A549 (cell line): Measurements from ENCODE around the gene FADS3. TPM values are rescaled to one million over a fixed set of nuclear protein-coding genes. Genes with fewer than 3 reads are reported as not detected.

Experiments used
- ATAC-seq, 2 experiments: fragments of 200-7000 bp in 1 of 2; fragments of >200 bp in 1 of 2; cut with Nextera tagmentation in 1 of 2; cut with Tn5 transposase in 1 of 2; 3 replicates each; pipeline versions ENCODE4 v1.8.0 to v1.9.1; 2018 to 2020; ENCODE audit warnings: mild to moderate bottlenecking in 1 of 2, moderate library complexity in 1 of 2
- CTCF ChIA-PET: fragments of 300-600 bp; sonication (Branson Sonifier 250); formaldehyde crosslinking; extraction: SDS; loops from one replicate; lab custom pipeline; 2021; ENCODE audit warnings: antibody characterized with exemption, inconsistent platforms; lab: Yijun Ruan, JAX
- POLR2A ChIA-PET: fragments of 350-600 bp; formaldehyde crosslinking; extraction: SDS; loops from one replicate; lab custom pipeline; 2021; ENCODE audit warnings: antibody characterized with exemption, inconsistent platforms; lab: Yijun Ruan, JAX
- DNase-seq, 2 experiments: peaks; one replicate each; pipeline versions ENCODE4 v3.0.0 to v3.0.0-alpha.2; 2011 to 2016; ENCODE audit warnings: low read depth in 1 of 2, low spot score in 1 of 2
- FAIRE-seq: peaks from 2 replicates; lab custom pipeline; 2011; peaks lifted over from hg19 to GRCh38; lab: Jason Lieb, UNC
- H3K27ac ChIP-seq, 2 experiments: fragments of >200 bp; sonication (Bioruptor Twin); formaldehyde crosslinking; 3 replicates each; pipeline ENCODE4 v1.5.1; 2016 to 2017
- H3K4me1 ChIP-seq: fragments of >200 bp; sonication (Bioruptor Twin); formaldehyde crosslinking; 3 replicates; pipeline ENCODE4 v1.6.1; 2016
- H3K4me2 ChIP-seq: fragments of >200 bp; sonication (Bioruptor Twin); formaldehyde crosslinking; 3 replicates; pipeline ENCODE4 v1.6.1; 2016
- H3K4me3 ChIP-seq: fragments of >200 bp; sonication (Bioruptor Twin); formaldehyde crosslinking; 3 replicates; pipeline ENCODE4 v1.5.1; 2016
- H3K9me3 ChIP-seq: fragments of >200 bp; sonication (Bioruptor Twin); formaldehyde crosslinking; 3 replicates; pipeline ENCODE4 v1.6.1; 2016
- ATOH8 ChIP-seq: fragments of 250-450 bp; sonication (Bioruptor Pico); IDR thresholded peaks from 2 replicates; pipeline ENCODE4 v1.5.0; 2020; ENCODE audit warnings: low read depth, mild to moderate bottlenecking, moderate library complexity
- CBX2 ChIP-seq: fragments of 200-600 bp; sonication (generic); IDR thresholded peaks from 2 replicates; pipeline ENCODE4 v1.6.1; 2016; ENCODE audit warnings: low read depth, mild to moderate bottlenecking, borderline replicate concordance
- EHF ChIP-seq: fragments of 250-450 bp; sonication (Bioruptor Pico); IDR thresholded peaks from 2 replicates; pipeline ENCODE4 v1.5.0; 2020; ENCODE audit warnings: mild to moderate bottlenecking
- EHMT2 ChIP-seq: fragments of 200-600 bp; sonication (generic); IDR thresholded peaks from 2 replicates; pipeline ENCODE4 v1.6.1; 2016; ENCODE audit warnings: antibody characterized with exemption, low read depth, mild to moderate bottlenecking, moderate library complexity
- HOXA7 ChIP-seq: fragments of 250-450 bp; sonication (Bioruptor Pico); IDR thresholded peaks from 2 replicates; pipeline ENCODE4 v1.5.0; 2020; ENCODE audit warnings: mild to moderate bottlenecking, moderate library complexity
- HOXB5 ChIP-seq: fragments of 250-450 bp; sonication (Bioruptor Pico); IDR thresholded peaks from 2 replicates; pipeline ENCODE4 v1.5.0; 2020; ENCODE audit warnings: mild to moderate bottlenecking, moderate library complexity
- KDM1A ChIP-seq: fragments of 200-600 bp; sonication (generic); IDR thresholded peaks from 2 replicates; pipeline ENCODE4 v1.6.1; 2016; ENCODE audit warnings: low read depth, mild to moderate bottlenecking
- MAX ChIP-seq: IDR thresholded peaks from 2 replicates; pipeline ENCODE4 v1.6.1; 2012
- NPAS2 ChIP-seq: fragments of 250-450 bp; sonication (Bioruptor Pico); IDR thresholded peaks from 2 replicates; pipeline ENCODE4 v1.8.0; 2022; ENCODE audit warnings: mild to moderate bottlenecking, moderate library complexity, borderline replicate concordance
- POLR2A ChIP-seq: IDR thresholded peaks from 2 replicates; pipeline ENCODE4 v1.6.1; 2012; ENCODE audit warnings: mild to moderate bottlenecking, low read length
- RAD21 ChIP-seq, 2 experiments: fragments of >200 bp in 1 of 2; sonication (Bioruptor Twin) in 1 of 2; formaldehyde crosslinking in 1 of 2; IDR thresholded peaks in 1 of 2; conservative IDR thresholded peaks in 1 of 2; 2 replicates in 1 of 2; 3 replicates in 1 of 2; pipeline ENCODE4 v1.6.1; 2012 to 2018; ENCODE audit warnings: inconsistent platforms in 1 of 2
- ZNF302 ChIP-seq: fragments of 250-450 bp; sonication (Bioruptor Pico); IDR thresholded peaks from 2 replicates; pipeline ENCODE4 v1.9.0; 2021; ENCODE audit warnings: inconsistent platforms, mild to moderate bottlenecking, moderate library complexity
- ZSCAN20 ChIP-seq: fragments of 250-450 bp; sonication (Bioruptor Pico); IDR thresholded peaks from 2 replicates; pipeline ENCODE4 v1.8.0; 2022; ENCODE audit warnings: mild to moderate bottlenecking, moderate library complexity
- WGBS: methylation state at CpG from one replicate; pipeline ENCODE4 v1.1.6; 2017; ENCODE audit errors: missing lambda C conversion rate; 5-methylcytosine and 5-hydroxymethylcytosine counted together
- polyA plus RNA-seq, 4 experiments: library from polyadenylated mRNA; depleted of rRNA in 3 of 4; stranded (reverse); fragments of >200 nt; fragmentation: RNase III in 1 of 4; extraction: RNeasy Plus Mini Kit Qiagen cat#74134 plus additional on column Dnase treatment in 1 of 4; gene quantifications; 2 replicates in 3 of 4; 3 replicates in 1 of 4; pipeline ENCODE4 v1.2.3, GENCODE V29; 2011 to 2017
- TF ChIP-seq, protein P1 (sequence below): fragments of >200 bp; sonication (Bioruptor Twin); formaldehyde crosslinking; IDR thresholded peaks from 3 replicates; pipeline ENCODE4 v1.6.1; 2016
- TF ChIP-seq, protein P2 (sequence below): fragments of 250-450 bp; sonication (Bioruptor Pico); IDR thresholded peaks from 2 replicates; pipeline ENCODE4 v1.5.0; 2021; ENCODE audit warnings: mild to moderate bottlenecking, moderate library complexity, borderline replicate concordance

Gene FADS3
- polyA plus RNA-seq, 2 of the 4 experiments (the other 2 are of a cell fraction): 17.5 to 36.3 TPM

- CTCF ChIA-PET: interaction anchor here (1.2 to 19.8 kb wide), 4 partner anchors 9 to 201 kb away, joined by 4 to 565 read pairs (median 218); partner anchors contain the start of gene BEST1
- no peak for FAIRE-seq
- 85% methylated on average over 11 of the region's 14 CpGs for WGBS
Measured at GRCh38 chr11:61905801-61906521, 14.6 kb upstream of the FADS3 start.

GRCh38 chr11:61905067-61905696, 13.8 kb upstream of the FADS3 start:
- no peak for ATAC-seq
- POLR2A ChIA-PET: interaction anchor here (1.0 kb wide), 1 partner anchor 39 kb away, joined by 3 read pairs; no protein-coding TSS in a partner anchor

More at GRCh38 chr11:61905801-61906521, 14.6 kb upstream of the FADS3 start:
- no peaks in the 10 kb centered on the region for H3K4me1 ChIP-seq
- no peak overlapping the region for H3K27ac ChIP-seq
- no peaks in the 10 kb centered on the region for H3K9me3 ChIP-seq
- POLR2A ChIA-PET: interaction anchor here (1.0 kb wide), 1 partner anchor 38 kb away, joined by 3 read pairs; no protein-coding TSS in a partner anchor
- H3K4me3 ChIP-seq: no peak overlapping the region
- ATAC-seq (no peak), DNase-seq (no peak)
- H3K4me2 ChIP-seq: no peak overlapping the region
- TF ChIP-seq, protein P1, sequence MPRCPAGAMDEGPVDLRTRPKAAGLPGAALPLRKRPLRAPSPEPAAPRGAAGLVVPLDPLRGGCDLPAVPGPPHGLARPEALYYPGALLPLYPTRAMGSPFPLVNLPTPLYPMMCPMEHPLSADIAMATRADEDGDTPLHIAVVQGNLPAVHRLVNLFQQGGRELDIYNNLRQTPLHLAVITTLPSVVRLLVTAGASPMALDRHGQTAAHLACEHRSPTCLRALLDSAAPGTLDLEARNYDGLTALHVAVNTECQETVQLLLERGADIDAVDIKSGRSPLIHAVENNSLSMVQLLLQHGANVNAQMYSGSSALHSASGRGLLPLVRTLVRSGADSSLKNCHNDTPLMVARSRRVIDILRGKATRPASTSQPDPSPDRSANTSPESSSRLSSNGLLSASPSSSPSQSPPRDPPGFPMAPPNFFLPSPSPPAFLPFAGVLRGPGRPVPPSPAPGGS: no peak
- TF ChIP-seq RAD21 (conservative IDR thresholded peaks at IDR 0.05 in 1 of 2, IDR thresholded peaks at IDR 0.05 in 1 of 2) (no peak), EHF (CRISPR knock-in tag) (no peak), MAX (no peak)

GRCh38 chr11:61904539-61905048, 13.2 kb upstream of the FADS3 start:
- no peak overlapping the region for H3K4me2 ChIP-seq
- no peak overlapping the region for H3K4me3 ChIP-seq
- ChIA-PET POLR2A (no interaction called here), CTCF (interaction anchor here (0.8 to 19.8 kb wide), 12 partner anchors 9 to 202 kb away, joined by 3 to 565 read pairs (median 4); partner anchors contain the start of gene BEST1)
- FAIRE-seq (no peak), DNase-seq (no peak), ATAC-seq (no peak)
- WGBS: 79% methylated on average over 15 of the region's 19 CpGs
- H3K27ac ChIP-seq: no peak overlapping the region
- no peaks in the 10 kb centered on the region for H3K9me3 ChIP-seq
- H3K4me1 ChIP-seq: no peaks in the 10 kb centered on the region
- TF ChIP-seq POLR2A: no peak
- no peak for TF ChIP-seq ATOH8 (CRISPR knock-in tag)
- no peak for TF ChIP-seq ZNF302 (CRISPR knock-in tag)
- no peak for TF ChIP-seq ZSCAN20 (CRISPR knock-in tag)
- no peak for TF ChIP-seq HOXB5 (CRISPR knock-in tag)
- TF ChIP-seq HOXA7 (CRISPR knock-in tag): no peak
- no peak for TF ChIP-seq CBX2
- TF ChIP-seq KDM1A: no peak
- no peak for TF ChIP-seq NPAS2 (CRISPR knock-in tag)
- TF ChIP-seq, protein P2, sequence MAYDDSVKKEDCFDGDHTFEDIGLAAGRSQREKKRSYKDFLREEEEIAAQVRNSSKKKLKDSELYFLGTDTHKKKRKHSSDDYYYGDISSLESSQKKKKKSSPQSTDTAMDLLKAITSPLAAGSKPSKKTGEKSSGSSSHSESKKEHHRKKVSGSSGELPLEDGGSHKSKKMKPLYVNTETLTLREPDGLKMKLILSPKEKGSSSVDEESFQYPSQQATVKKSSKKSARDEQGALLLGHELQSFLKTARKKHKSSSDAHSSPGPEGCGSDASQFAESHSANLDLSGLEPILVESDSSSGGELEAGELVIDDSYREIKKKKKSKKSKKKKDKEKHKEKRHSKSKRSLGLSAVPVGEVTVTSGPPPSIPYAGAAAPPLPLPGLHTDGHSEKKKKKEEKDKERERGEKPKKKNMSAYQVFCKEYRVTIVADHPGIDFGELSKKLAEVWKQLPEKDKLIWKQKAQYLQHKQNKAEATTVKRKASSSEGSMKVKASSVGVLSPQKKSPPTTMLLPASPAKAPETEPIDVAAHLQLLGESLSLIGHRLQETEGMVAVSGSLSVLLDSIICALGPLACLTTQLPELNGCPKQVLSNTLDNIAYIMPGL (CRISPR knock-in tag): no peak

More at GRCh38 chr11:61905067-61905696, 13.8 kb upstream of the FADS3 start:
- Histone ChIP-seq H3K27ac (no peak overlapping the region), H3K4me1 (no peaks in the 10 kb centered on the region), H3K4me3 (no peak overlapping the region), H3K4me2 (no peak overlapping the region), H3K9me3 (no peaks in the 10 kb centered on the region)
- WGBS: 87% methylated on average over 13 of the region's 13 CpGs
- DNase-seq: no peak
- TF ChIP-seq EHMT2: no peak
- no peak for TF ChIP-seq RAD21 (conservative IDR thresholded peaks at IDR 0.05 in 1 of 2, IDR thresholded peaks at IDR 0.05 in 1 of 2)
- CTCF ChIA-PET: interaction anchor here (0.8 to 19.8 kb wide), 11 partner anchors 8 to 202 kb away, joined by 3 to 565 read pairs (median 4); partner anchors contain the start of gene BEST1
- FAIRE-seq: no peak
